Ishikawa (cell line): ENCODE measurements around the gene SDR42E2.

Experiments
- CEBPB ChIP-seq: IDR thresholded peaks from 2 replicates; pipeline ENCODE4 v1.6.1; 2012
- EGR1 ChIP-seq: IDR thresholded peaks from 2 replicates; pipeline ENCODE4 v1.6.1; 2012
- EP300 ChIP-seq: IDR thresholded peaks from 2 replicates; pipeline ENCODE4 v1.6.1; 2012; ENCODE audit warnings: borderline replicate concordance
- RAD21 ChIP-seq: IDR thresholded peaks from 2 replicates; pipeline ENCODE4 v1.6.1; 2012; ENCODE audit warnings: low read depth
- TAF1 ChIP-seq: IDR thresholded peaks from 2 replicates; pipeline ENCODE4 v1.6.1; 2012; ENCODE audit warnings: low read depth, mild to moderate bottlenecking
- YY1 ChIP-seq: IDR thresholded peaks from 2 replicates; pipeline ENCODE4 v1.6.1; 2012; ENCODE audit warnings: low read depth
- ZBTB7A ChIP-seq: IDR thresholded peaks from 2 replicates; pipeline ENCODE4 v1.6.1; 2012; ENCODE audit warnings: low read depth
- TF ChIP-seq, protein P1 (sequence below): IDR thresholded peaks from 2 replicates; pipeline ENCODE4 v1.6.1; 2012

- TF ChIP-seq EGR1 (no peak), TAF1 (no peak), RAD21 (no peak), EP300 (no peak), YY1 (no peak), CEBPB (no peak), ZBTB7A (no peak)
- TF ChIP-seq, protein P1, sequence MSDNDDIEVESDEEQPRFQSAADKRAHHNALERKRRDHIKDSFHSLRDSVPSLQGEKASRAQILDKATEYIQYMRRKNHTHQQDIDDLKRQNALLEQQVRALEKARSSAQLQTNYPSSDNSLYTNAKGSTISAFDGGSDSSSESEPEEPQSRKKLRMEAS: no peak
Observed at GRCh38 chr16:22192261-22193062, 30.2 kb downstream of the SDR42E2 start.
